ENCODE measurements around the gene CREB3L2.
"Not testable (repeated sequence)": the region's sequence is repeated elsewhere in the genome, so short reads cannot be mapped to it uniquely, and the experiment has no call there.

The CREB3L2 gene, protein sequence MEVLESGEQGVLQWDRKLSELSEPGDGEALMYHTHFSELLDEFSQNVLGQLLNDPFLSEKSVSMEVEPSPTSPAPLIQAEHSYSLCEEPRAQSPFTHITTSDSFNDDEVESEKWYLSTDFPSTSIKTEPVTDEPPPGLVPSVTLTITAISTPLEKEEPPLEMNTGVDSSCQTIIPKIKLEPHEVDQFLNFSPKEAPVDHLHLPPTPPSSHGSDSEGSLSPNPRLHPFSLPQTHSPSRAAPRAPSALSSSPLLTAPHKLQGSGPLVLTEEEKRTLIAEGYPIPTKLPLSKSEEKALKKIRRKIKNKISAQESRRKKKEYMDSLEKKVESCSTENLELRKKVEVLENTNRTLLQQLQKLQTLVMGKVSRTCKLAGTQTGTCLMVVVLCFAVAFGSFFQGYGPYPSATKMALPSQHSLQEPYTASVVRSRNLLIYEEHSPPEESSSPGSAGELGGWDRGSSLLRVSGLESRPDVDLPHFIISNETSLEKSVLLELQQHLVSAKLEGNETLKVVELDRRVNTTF

GRCh38 chr7:138001529-138002095 is at the start of gene CREB3L2:
Gene CREB3L2, minus strand, starts transcription at chr7:138002086. Its CDS starts 381 bp downstream, at chr7:138001705.
- DNase-seq, result peak in 41 of 58 donors; percentile 36 to 88 (median 71)

DNA sequence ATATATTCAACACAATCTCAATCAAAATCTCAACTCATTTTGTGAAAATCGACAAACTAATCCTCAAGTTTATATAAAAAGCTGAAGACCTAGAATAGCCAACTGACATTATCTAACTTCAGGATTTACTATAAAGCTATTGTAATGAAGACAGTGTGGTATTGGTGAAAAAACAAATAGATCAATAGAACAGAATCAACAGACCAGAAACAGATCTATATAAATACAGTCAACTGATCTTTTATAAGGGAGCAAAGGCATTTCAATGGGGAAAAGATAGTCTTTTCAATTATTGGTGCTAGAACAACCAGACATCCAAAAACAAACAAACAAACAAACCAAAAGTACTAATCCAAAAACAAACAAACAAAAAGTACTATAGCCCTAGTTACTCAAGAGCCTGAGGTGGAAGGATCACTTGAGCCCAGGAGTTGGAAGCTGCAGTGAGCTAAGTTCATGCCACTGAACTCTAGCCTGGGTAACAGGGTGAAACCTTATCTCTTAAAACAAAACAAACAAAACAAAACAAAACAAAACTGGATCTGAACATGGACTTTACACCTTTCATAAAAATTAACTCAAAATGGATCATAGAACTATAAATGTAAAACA is 47.7 kb upstream of the CREB3L2 start:
- DNase-seq, result no peak

DNA sequence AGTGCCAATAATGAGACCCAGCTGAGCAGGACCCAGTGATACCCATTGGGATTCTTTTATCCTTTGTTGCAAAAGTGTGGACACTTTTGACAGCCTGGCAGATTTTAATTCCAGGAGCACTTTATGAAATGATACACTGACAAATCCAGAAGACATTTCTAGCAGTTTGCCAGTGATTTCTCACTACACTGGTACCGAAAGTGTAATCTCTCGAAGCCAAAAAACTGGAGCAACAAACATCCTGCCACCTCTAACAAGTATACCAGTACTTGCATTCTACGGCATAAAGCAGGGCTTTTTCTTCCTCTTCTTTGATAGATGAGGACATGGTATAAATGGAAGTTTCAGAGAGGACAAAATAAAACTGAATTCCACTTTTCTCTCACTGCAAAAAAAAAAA is 46.0 kb upstream of the CREB3L2 start:
- DNase-seq, result no peak

DNA sequence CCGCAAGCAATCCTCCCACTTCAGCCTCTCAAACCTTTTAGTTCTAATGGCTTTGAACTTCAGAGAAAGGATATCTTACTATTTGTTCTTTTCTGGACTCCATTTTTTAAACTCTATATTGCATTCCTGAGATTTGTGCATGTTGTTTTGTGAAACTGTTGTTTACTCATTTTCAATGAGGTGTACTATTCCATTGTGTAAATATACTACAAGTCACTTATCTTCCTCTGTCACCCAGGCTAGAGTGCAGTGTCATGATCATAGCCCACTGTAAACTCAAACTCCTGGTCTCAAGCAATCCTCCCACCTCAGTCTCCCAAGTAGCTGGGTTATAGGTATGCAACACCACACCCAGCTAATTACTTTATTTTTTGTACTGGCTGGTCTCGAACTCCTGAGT is 43.0 kb upstream of the CREB3L2 start:
- DNase-seq, result no peak

DNA sequence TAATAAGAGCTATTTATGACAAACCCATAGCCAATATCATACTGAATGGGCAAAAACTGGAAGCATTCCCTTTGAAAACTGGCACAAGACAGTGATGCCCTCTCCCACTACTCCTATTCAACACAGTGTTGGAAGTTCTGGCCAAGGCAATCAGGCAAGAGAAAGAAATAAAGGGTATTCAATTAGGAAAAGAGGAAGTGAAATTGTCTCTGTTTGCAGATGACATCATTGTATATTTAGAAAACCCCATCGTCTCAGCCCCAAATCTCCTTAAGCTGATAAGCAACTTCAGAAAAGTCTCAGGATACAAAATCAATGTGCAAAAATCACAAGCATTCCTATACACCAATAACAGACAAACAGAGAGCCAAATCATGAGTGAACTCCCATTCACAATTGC is 38.2 kb upstream of the CREB3L2 start:
- DNase-seq, result not testable (repeated sequence)

GRCh38 chr7:138036135-138036534 is 34.2 kb upstream of the CREB3L2 start:
- no peak for DNase-seq

DNA sequence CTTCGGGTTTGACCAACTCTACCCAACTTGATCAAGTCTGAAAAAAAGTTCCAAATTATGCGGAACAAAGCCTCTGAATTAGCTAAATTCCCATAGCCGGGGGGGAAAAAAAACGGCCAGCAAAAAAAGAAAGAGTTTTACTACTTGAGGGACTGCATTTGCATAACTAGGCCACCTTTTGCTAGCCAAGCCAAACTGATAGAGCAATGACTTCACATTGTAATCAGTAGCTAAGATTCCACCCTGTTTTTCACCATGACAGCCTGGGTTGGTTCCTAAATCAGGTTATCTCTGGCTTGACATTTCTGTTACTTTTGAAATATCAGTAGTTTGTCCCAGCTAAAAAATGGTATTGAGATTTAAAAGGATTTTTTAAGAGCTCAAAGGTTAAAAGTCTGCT is 31.4 kb upstream of the CREB3L2 start:
- no peak for DNase-seq

GRCh38 chr7:138032770-138033169 is 30.9 kb upstream of the CREB3L2 start:
- no peak for DNase-seq

DNA sequence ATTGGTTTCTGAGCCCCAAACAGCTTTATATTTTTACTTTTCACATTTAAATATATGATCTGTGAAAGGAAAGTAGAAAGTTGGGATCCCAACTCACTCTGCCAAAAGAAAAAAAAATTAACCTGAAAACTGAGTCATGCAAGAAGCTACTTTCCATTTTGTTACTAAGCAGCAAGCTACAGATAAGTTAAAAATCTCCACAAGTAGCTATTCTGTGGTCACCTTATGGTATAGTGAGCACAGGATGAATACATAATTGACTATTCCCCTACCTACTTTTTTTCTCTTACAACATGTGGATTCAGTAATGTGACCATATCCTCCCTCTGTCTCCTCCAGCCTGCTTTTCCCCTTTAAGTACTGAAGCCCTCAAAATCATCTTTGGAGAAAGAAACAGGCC is 30.3 kb upstream of the CREB3L2 start:
- DNase-seq, result no peak

DNA sequence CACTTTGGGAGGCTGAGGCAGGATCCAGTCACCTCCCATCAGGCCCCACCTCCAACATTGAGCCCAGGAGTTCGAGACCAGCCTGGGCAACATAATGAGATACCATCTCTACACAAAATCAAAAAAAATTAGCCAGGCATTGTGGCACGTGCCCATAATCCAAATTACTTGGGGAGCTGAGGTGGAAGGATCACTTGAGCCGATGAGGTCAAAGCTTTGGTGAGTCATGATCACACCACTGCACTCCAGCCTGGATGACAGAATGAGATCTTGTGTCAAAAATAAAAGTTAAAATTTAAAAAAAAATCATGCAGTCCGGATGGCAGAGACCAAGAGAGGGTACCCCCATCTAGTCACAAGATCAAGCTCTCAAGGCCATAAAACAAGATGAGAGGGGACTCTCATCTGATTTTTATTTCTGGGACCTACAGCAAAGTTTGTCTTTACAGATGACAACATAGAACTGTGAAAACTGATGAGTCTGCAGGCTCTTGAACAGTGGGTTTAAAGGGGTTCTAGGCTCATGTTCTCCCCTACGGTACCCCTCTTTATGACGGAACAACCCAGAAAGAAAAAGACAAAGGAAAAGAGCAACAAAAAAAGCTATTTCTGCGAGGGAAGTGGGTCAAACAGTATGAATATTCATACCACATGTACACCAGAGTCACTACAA is 28.9 kb upstream of the CREB3L2 start:
- DNase-seq, result no peak

DNA sequence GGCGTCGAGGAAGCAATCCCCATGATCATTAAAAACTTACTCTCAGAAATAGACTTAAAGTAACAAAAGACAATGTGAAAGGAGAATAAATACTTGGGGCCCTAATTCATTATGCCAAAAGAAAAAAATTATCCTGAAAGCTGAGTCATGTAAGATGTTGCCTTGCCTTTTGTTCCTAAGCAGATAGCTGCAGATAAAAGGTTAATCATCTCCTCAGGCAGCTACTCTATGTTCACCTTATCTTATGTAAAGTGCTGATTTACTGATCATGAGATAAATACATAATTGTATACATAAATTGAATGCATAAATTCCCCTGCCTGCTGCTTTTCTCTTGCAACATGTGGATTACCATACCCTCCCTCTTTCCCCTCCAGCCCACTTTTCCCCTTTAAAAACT is 28.1 kb upstream of the CREB3L2 start:
- DNase-seq, result no peak

- no peak for DNase-seq
Measured at GRCh38 chr7:138029126-138029525, 27.2 kb upstream of the CREB3L2 start.

GRCh38 chr7:138027100-138027499 is 25.2 kb upstream of the CREB3L2 start:
- no peak for DNase-seq

DNA sequence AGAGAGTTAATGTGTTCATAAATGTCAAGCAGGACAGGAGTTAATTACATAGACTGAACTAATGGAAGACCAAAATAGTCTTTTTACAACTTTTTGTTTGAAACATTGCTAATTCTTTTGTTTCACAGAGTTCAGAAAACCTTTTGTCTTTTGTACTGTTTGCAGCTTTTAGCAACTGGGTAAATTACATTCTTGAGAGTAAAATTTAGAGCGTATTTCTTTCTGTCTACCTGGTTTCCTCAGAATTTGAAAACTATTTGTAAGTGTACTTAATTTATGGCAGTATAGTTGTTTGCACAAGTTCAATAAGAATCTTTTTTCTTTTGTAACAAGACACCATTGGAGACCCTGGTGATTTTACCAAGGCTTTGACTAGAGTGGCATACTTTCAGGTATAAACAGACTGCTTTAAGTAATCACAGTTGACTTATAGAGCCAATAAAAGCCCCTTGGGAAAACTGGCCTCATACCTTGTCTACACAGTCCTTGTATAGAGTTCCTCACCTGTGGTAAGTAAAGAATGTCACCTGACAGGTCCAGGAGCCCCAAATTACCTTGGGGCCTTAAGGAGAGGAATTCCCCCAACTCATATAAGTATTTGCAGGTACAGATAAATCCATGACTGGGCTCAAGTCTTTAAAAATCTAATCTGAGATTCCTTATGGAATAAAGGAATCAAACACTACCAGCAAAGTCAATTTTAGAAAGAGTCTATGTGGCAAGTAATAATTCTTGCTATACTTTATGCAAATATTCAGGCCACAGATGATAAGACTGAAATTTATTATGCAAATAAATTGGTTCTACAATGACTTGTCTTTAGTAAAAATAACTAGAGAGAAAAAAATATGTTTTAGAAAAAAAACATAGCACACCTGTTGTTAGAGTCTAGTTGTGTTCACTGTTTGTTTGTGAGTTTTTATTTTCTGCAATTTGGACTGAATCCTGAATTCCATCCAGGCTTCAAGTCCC is 23.6 kb upstream of the CREB3L2 start:
- DNase-seq, result no peak

DNA sequence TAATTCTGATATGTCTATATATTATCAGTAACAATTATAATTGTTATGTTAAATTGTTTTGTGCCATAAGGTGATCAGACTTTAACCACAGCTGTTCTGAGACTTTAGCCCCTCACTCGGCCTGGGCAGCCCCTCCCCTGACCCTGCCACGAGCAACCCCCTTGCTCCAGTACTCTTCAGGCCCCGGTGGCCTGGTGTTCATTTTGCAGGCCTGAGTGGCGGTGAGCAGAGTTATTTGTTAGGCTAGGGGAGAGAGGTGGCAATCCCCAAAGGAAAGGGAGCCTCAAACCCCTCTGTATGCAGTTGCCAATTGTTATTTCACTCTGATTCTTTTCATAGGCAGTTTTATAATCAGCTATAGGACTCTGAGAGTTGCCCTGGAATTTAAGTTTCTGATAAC is 22.9 kb upstream of the CREB3L2 start:
- DNase-seq, result no peak

- no peak for DNase-seq
Measured at GRCh38 chr7:138024343-138024691, 22.4 kb upstream of the CREB3L2 start.

DNA sequence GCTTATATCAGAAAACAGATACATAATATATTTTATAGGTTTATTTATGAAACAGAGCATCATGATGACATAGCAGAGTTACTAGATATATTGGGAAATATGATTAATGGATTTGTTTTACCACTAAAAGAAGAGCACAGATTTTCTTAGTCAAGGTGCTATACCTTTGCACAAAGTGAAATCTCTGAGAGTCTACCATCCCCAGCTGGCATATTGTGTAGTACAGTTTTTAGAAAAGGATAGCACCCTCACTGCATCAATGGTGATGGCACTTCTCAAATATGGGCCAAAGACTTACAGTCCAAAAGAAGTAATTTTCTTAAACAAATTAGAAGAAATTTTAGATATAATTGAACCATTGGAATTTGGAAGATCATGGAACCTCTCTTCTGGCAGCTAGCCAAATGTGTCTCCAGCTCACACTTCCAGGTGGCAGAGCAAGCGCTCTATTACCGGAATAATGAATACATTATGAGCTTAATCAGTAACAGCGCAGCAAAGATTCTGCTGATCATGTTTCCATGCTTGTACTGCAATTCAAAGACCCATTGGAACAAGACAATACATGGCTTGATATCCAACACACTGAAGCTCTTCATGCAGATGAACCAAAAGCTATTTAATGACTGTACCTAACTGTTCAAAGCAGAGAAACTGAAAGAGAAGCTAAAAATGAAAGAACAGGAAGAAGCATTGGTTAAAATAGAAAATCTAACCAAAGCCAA is 21.9 kb upstream of the CREB3L2 start:
- no peak for DNase-seq

DNA sequence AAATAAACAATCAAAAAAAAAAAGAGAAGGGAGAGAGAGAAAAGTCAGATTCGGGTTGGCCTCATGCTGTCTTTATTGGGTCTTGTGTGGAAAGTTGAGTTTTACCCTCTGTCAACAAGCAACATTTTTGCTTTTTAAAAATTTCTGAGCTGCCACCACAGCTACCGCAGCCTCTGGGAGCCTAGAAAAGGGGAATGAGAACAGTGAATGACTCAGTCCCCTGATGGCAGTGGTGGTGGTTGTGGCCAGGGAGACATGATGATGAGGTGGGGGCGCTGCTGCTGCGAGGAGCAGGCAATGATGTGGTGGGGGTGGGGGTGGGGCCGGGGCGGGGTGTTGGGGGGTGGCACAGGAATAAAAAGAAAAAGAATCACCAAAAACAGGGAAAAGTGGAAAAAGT is 20.0 kb upstream of the CREB3L2 start:
- DNase-seq, result no peak

GRCh38 chr7:138017992-138018391 is 16.1 kb upstream of the CREB3L2 start:
- DNase-seq, result no peak

DNA sequence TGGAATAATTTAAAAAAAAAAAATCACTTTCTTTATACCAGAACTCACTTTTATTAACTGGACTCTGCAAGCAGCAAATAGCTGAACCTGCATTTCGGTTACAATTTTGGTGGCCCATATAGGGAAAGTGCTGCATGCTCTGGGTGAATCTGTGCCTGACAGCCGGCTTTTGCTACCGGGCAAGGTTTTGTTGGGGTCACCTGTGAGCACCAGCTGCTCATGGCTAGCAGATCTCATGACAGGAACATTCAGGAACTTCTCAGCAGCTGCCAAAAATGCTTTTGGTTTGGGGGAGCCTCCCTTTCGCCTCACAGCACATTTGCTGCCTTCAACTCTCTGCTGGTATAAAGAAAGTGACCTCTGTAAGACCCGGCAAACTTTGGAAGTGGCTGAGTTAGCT is 13.2 kb upstream of the CREB3L2 start:
- no peak for DNase-seq
